GM11168 (cell line): Measurements from ENCODE around the gene TBC1D4.
"Not testable (repeated sequence)": the region's sequence is repeated elsewhere in the genome, so short reads cannot be mapped to it uniquely, and the experiment has no call there.

Experiments used
- in situ Hi-C: fragments of 300-500 bp; cut with MboI; formaldehyde crosslinking; loops from one replicate; pipeline ENCODE4 v1.12.0; 2022; ENCODE audit warnings: low sequenced_read_pairs; ENCODE audit not compliant: unreplicated experiment

Gene TBC1D4

DNA sequence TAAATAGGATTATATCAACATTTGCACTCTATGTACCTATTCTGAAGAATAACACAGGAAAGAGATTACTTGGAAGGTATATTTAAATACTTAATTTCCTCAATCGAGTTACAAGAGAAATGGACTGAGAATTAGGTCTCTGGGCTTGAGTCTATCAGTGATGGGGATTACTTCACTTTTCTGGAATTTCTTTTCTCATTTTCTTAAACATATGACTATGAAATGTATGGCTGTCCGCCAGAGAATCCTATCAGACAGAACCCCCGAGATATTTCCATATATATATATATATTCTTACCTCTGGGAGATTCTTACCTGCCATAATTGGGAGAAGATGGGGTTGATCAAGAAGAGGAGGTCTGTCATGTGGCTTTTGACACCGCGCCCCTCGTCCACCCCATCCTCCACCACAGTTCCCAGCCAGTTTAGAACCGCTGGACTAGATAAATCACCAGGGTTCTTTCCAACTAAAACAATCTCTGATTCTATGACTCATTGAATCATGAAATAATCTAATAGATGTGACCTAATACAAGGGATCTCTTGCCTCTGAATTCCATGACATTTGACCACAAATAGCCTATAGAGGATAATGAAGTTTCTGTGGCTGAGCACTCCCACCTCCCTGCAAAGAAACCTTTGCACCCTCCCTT is 231.3 kb downstream of the TBC1D4 start:
- in situ Hi-C loops = no loop called here

DNA sequence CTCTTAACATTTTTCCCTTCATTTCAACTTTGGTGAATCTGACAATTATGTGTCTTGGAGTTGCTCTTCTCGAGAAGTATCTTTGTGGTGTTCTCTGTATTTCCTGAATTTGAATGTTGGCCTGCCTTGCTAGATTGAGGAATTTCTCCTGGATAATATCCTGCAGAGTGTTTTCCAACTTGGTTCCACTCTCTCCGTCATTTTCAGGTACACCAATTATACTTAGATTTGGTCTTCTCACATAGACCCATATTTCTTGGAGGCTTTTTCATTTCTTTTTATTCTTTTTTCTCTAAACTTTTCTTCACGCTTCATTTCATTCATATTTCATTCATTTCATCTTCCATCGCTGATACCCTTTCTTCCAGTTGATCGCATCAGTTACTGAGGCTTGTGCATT is 236.4 kb downstream of the TBC1D4 start:
- in situ Hi-C loops = not testable (repeated sequence)

DNA sequence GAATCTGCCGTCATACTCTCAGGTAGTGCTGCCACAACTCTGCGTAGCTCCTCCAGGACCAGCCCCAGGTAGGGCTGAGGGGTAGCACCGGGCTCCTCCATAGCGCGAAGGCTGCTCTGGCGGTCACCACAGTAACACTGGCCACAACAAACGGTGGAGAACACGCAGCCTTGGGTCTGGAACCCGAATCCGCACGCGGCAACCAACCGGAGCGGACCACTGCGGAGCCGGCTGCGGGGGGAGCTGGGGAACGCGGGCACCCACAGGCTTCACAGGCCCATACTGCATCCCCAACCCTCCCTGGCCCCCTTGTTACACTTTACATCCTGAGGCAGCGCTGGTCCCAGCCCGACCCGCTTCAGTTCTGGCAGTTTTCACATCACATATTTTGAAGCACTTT is 241.7 kb downstream of the TBC1D4 start:
- in situ Hi-C loops = not testable (repeated sequence)

DNA sequence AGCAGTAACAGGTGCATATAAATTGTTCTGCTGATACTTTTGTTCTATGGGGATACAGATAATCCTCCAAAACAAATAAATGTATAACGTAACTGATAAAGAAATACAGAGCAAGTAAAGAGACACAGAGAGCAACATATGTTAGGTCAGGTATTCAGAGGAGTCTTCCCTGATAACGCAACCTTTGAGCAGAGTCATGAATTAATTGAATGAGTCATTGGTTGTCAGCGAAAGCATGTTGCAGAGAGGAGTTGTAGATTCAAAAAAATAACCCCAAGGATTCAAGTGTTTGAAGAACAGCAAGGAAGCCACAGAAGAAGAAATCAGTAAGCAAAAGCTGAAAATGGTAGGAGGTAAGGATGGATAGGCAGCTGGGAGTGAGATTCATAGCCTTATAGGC is 245.2 kb downstream of the TBC1D4 start:
- in situ Hi-C loops = no loop called here
